ENCODE results near the gene TMEM253. TPM values are rescaled to one million over a fixed set of nuclear protein-coding genes. Genes with fewer than 3 reads are reported as not detected.

TMEM253 gene
- polyA plus RNA-seq, 3 donors = 0.05 TPM; not detected in 2

GRCh38 chr14:21054123-21054767 lies 46.6 kb upstream of the TMEM253 start:
- peaks cover 0 to 9% of the 10 kb centered on the region in 2 donors for H3K4me1 ChIP-seq (ENCODE audit: control insufficient read depth in 1 of 2, insufficient read depth in 2 of 2, low read length in 2 of 2)
- no peak for DNase-seq
- no peak overlapping the region for H3K4me3 Mint-ChIP-seq
- no peaks in the 10 kb centered on the region for H3K36me3 Mint-ChIP-seq
- no peak overlapping the region for H3K4me3 ChIP-seq (replicated peaks in 1 of 3; ENCODE audit: low read depth in 2 of 3, low read length in 3 of 3)
- H3K27me3 ChIP-seq (ENCODE audit: control insufficient read depth in 2 of 2, insufficient read depth in 2 of 2, low read length in 2 of 2) = peaks cover 0 to 9% of the 10 kb centered on the region in 2 donors
- H3K9ac ChIP-seq (ENCODE audit: insufficient read depth, low read length, poor library complexity, severe bottlenecking) = no peak overlapping the region
- H3K4me1 Mint-ChIP-seq = peaks cover 3% of the 10 kb centered on the region
- H3K79me2 ChIP-seq (ENCODE audit: insufficient read depth, low read length) = no peaks in the 10 kb centered on the region
- intact Hi-C loops (cut with micrococcal nuclease) = no loop called here
- peaks cover 4 to 9% (median 6%) of the 10 kb centered on the region in 3 donors for H3K27me3 Mint-ChIP-seq (ENCODE audit: low read depth in 3 of 3)
- H3K9me3 Mint-ChIP-seq = no peaks in the 10 kb centered on the region
- H3K4me2 ChIP-seq (replicated peaks; ENCODE audit: extremely low read depth, low read length, poor library complexity, severe bottlenecking) = no peak overlapping the region
- no CpG with 5 or more reads among the region's 3 CpGs for WGBS (ENCODE audit: insufficient coverage)
- no peaks in the 10 kb centered on the region for H3K36me3 ChIP-seq (replicated peaks in 1 of 2; ENCODE audit: control insufficient read depth in 1 of 2, insufficient read depth in 2 of 2, low read length in 2 of 2)
- no peak overlapping the region for H3K27ac Mint-ChIP-seq
- TF ChIP-seq, protein P1, sequence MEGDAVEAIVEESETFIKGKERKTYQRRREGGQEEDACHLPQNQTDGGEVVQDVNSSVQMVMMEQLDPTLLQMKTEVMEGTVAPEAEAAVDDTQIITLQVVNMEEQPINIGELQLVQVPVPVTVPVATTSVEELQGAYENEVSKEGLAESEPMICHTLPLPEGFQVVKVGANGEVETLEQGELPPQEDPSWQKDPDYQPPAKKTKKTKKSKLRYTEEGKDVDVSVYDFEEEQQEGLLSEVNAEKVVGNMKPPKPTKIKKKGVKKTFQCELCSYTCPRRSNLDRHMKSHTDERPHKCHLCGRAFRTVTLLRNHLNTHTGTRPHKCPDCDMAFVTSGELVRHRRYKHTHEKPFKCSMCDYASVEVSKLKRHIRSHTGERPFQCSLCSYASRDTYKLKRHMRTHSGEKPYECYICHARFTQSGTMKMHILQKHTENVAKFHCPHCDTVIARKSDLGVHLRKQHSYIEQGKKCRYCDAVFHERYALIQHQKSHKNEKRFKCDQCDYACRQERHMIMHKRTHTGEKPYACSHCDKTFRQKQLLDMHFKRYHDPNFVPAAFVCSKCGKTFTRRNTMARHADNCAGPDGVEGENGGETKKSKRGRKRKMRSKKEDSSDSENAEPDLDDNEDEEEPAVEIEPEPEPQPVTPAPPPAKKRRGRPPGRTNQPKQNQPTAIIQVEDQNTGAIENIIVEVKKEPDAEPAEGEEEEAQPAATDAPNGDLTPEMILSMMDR (IDR thresholded peaks at IDR 0.05) = no peak
- no peaks in the 10 kb centered on the region for H4K20me1 ChIP-seq (ENCODE audit: insufficient read depth, low read length)
- no peak overlapping the region for H2AFZ ChIP-seq (ENCODE audit: insufficient read depth, low read depth, low read length, poor library complexity, severe bottlenecking)
- no peak overlapping the region for H3K27ac ChIP-seq (ENCODE audit: low read depth in 1 of 2, low read length in 2 of 2)
- no peaks in the 10 kb centered on the region for H3K9me3 ChIP-seq (replicated peaks in 1 of 2; ENCODE audit: control insufficient read depth in 1 of 2, insufficient read depth in 1 of 2, low read length in 2 of 2)

DNA sequence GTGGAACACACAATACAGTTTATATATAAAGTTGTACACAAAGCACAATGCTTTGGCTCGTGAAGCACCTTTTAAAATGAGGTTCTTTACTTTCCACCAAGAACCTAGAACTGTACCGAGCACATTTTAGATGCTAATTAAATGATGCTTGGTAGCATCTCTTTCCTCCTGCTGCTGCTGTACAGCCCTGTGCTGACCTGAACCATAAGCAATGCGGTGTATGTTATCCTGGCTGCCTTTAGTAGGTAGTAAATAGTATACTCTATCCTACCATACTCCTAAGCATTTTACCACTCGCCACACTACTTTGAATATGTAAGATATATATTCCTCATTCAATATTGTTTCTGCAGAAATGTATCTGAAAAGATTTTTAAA lies 46.1 kb upstream of the TMEM253 start:
- Histone ChIP-seq H3K36me3 (replicated peaks in 1 of 2; ENCODE audit: control insufficient read depth in 1 of 2, insufficient read depth in 2 of 2, low read length in 2 of 2) (no peaks in the 10 kb centered on the region), H4K20me1 (ENCODE audit: insufficient read depth, low read length) (no peaks in the 10 kb centered on the region), H3K9me3 (replicated peaks in 1 of 2; ENCODE audit: control insufficient read depth in 1 of 2, insufficient read depth in 1 of 2, low read length in 2 of 2) (no peaks in the 10 kb centered on the region), H3K4me2 (replicated peaks; ENCODE audit: extremely low read depth, low read length, poor library complexity, severe bottlenecking) (no peak overlapping the region), H3K27ac (ENCODE audit: low read depth in 1 of 2, low read length in 2 of 2) (no peak overlapping the region), H3K9ac (ENCODE audit: insufficient read depth, low read length, poor library complexity, severe bottlenecking) (no peak overlapping the region), H3K4me3 (replicated peaks in 1 of 3; ENCODE audit: low read depth in 2 of 3, low read length in 3 of 3) (no peak overlapping the region), H3K27me3 (ENCODE audit: control insufficient read depth in 2 of 2, insufficient read depth in 2 of 2, low read length in 2 of 2) (peaks cover 0 to 6% of the 10 kb centered on the region in 2 donors), H3K4me1 (ENCODE audit: control insufficient read depth in 1 of 2, insufficient read depth in 2 of 2, low read length in 2 of 2) (peaks cover 0 to 9% of the 10 kb centered on the region in 2 donors), H2AFZ (ENCODE audit: insufficient read depth, low read depth, low read length, poor library complexity, severe bottlenecking) (no peak overlapping the region), H3K79me2 (ENCODE audit: insufficient read depth, low read length) (no peaks in the 10 kb centered on the region)
- no peak overlapping the region for H3K27ac Mint-ChIP-seq
- no CpG with 5 or more reads among the region's 4 CpGs for WGBS (ENCODE audit: insufficient coverage)
- intact Hi-C loops (cut with micrococcal nuclease) = loop anchor here in 1 of 2 donors (5.0 kb wide), 1 partner anchor 37 kb away; no protein-coding TSS in a partner anchor
- no peaks in the 10 kb centered on the region for H3K9me3 Mint-ChIP-seq
- no peak for DNase-seq
- H3K36me3 Mint-ChIP-seq = no peaks in the 10 kb centered on the region
- H3K4me1 Mint-ChIP-seq = peaks cover 3% of the 10 kb centered on the region
- H3K27me3 Mint-ChIP-seq (ENCODE audit: low read depth in 3 of 3) = peaks cover 2 to 6% (median 5%) of the 10 kb centered on the region in 3 donors
- H3K4me3 Mint-ChIP-seq = no peak overlapping the region
- TF ChIP-seq, protein P1 (IDR thresholded peaks at IDR 0.05) = no peak

All from CD14-positive monocyte (primary cell).